HG03139 (cell line): ENCODE data around the gene GLG1.
"Not testable (repeated sequence)": the region's sequence is repeated elsewhere in the genome, so short reads cannot be mapped to it uniquely, and the experiment has no call there.

Source experiments
- ATAC-seq: cut with Tn5 transposase; IDR thresholded peaks from one replicate; pipeline ENCODE4 v1.9.1; 2021; ENCODE audit not compliant: unreplicated experiment

Gene GLG1

GRCh38 chr16:74412775-74413390 is 194.0 kb downstream of the GLG1 start:
- ATAC-seq = not testable (repeated sequence)

GRCh38 chr16:74412138-74412774 is 194.7 kb downstream of the GLG1 start:
- not testable (repeated sequence) for ATAC-seq

GRCh38 chr16:74410981-74411380 is 195.9 kb downstream of the GLG1 start:
- not testable (repeated sequence) for ATAC-seq

GRCh38 chr16:74410057-74410957 is 196.6 kb downstream of the GLG1 start:
- ATAC-seq = not testable (repeated sequence)

- ATAC-seq = not testable (repeated sequence)
Observed at GRCh38 chr16:74409185-74409981, 197.5 kb downstream of the GLG1 start.

- not testable (repeated sequence) for ATAC-seq
Observed at GRCh38 chr16:74407362-74407705, 199.6 kb downstream of the GLG1 start.

GRCh38 chr16:74406600-74407361 is 200.1 kb downstream of the GLG1 start:
- not testable (repeated sequence) for ATAC-seq

GRCh38 chr16:74404148-74404933 is 202.6 kb downstream of the GLG1 start:
- not testable (repeated sequence) for ATAC-seq

GRCh38 chr16:74400238-74400637 is 206.7 kb downstream of the GLG1 start:
- not testable (repeated sequence) for ATAC-seq

GRCh38 chr16:74398212-74398895 is 208.6 kb downstream of the GLG1 start:
- not testable (repeated sequence) for ATAC-seq
